ENCODE measurements around the gene CDCP1. TPM values are rescaled to one million over a fixed set of nuclear protein-coding genes. Genes with fewer than 3 reads are reported as not detected.

The CDCP1 gene
- total RNA-seq, 3 donors from 2014 or later (not counting 1 experiment from before 2014, with no cell fraction given): 0.38 to 0.61 (median 0.48) TPM

DNA sequence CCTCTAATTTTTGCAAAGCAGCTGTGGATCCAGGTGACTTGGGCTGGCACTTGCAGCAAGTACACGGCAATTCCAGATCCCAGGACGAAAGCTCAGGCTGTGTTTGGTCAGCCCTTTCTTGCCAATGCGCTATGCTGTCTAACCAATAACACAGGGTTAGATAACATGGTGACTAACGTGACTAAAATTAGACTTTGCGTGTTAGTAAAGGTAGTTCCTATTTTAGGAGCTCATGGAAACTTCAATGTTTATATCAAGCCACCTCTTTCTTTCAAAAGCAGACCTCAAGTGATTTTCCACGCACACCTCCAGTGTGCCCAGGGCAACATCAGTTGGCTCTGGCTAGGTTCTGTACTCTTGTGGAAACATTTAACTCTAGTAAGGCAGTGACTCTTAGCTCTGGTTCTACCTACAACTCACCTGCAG, 32.5 kb downstream of the CDCP1 start:
- Histone ChIP-seq H3K27me3 (ENCODE audit: control insufficient read depth, insufficient read depth, low read length) (peaks cover 6% of the 10 kb centered on the region), H3K36me3 (ENCODE audit: control insufficient read depth, insufficient read depth, low read length) (no peaks in the 10 kb centered on the region), H3K27ac (ENCODE audit: low read length) (no peak overlapping the region), H3K9me3 (ENCODE audit: control insufficient read depth, insufficient read depth, low read length) (no peaks in the 10 kb centered on the region), H3K4me1 (ENCODE audit: control insufficient read depth, insufficient read depth, low read length) (peaks cover 27% of the 10 kb centered on the region), H3K4me3 (ENCODE audit: low read length) (no peak overlapping the region)
- H3K9me3 Mint-ChIP-seq: no peaks in the 10 kb centered on the region
- no peaks in the 10 kb centered on the region for H3K36me3 Mint-ChIP-seq
- H3K27me3 Mint-ChIP-seq (ENCODE audit: low read depth in 2 of 2): peaks cover 12 to 15% of the 10 kb centered on the region in 2 donors
- H3K4me1 Mint-ChIP-seq: peaks cover 33 to 39% of the 10 kb centered on the region in 2 donors
- no peak overlapping the region for H3K4me3 Mint-ChIP-seq
- no peak for DNase-seq
- no peak for ATAC-seq
- intact Hi-C loops (cut with micrococcal nuclease): loop anchor here (5.0 kb wide), 1 partner anchor 71 kb away; no protein-coding TSS in a partner anchor
- TF ChIP-seq, protein P1, sequence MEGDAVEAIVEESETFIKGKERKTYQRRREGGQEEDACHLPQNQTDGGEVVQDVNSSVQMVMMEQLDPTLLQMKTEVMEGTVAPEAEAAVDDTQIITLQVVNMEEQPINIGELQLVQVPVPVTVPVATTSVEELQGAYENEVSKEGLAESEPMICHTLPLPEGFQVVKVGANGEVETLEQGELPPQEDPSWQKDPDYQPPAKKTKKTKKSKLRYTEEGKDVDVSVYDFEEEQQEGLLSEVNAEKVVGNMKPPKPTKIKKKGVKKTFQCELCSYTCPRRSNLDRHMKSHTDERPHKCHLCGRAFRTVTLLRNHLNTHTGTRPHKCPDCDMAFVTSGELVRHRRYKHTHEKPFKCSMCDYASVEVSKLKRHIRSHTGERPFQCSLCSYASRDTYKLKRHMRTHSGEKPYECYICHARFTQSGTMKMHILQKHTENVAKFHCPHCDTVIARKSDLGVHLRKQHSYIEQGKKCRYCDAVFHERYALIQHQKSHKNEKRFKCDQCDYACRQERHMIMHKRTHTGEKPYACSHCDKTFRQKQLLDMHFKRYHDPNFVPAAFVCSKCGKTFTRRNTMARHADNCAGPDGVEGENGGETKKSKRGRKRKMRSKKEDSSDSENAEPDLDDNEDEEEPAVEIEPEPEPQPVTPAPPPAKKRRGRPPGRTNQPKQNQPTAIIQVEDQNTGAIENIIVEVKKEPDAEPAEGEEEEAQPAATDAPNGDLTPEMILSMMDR (IDR thresholded peaks at IDR 0.05): no peak
- 72% methylated on average over 6 of the region's 6 CpGs for WGBS (ENCODE audit: insufficient coverage)
- H3K27ac Mint-ChIP-seq: no peak overlapping the region

DNA sequence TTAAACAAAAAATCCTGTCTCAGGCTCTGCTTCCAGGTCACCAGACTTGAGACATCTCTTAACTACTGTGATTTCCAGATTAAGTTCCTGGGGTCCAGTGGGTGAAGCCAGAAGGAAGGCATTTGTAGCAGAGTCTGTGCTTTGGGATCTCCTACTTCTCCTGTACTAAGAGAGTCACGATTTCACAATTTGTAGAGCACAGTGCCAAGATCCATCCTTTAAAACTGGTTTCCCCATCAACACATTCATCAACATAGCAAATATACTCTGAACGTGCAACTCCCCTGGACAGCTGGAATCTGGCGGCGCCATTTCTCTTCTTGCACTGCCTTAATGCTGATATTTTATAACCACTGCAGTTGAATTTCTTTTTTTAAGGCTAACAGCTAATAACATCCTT, 33.2 kb downstream of the CDCP1 start:
- Mint-ChIP-seq H3K27me3 (ENCODE audit: low read depth in 2 of 2) (peaks cover 8% of the 10 kb centered on the region in 2 donors), H3K9me3 (no peaks in the 10 kb centered on the region), H3K4me1 (peaks cover 26 to 32% of the 10 kb centered on the region in 2 donors), H3K36me3 (no peaks in the 10 kb centered on the region), H3K27ac (no peak overlapping the region), H3K4me3 (no peak overlapping the region)
- DNase-seq: no peak
- intact Hi-C loops (cut with micrococcal nuclease): loop anchor here (5.0 kb wide), 1 partner anchor 71 kb away; no protein-coding TSS in a partner anchor
- peaks cover 27% of the 10 kb centered on the region for H3K4me1 ChIP-seq (ENCODE audit: control insufficient read depth, insufficient read depth, low read length)
- H3K9me3 ChIP-seq (ENCODE audit: control insufficient read depth, insufficient read depth, low read length): no peaks in the 10 kb centered on the region
- no peak for ATAC-seq
- WGBS (ENCODE audit: insufficient coverage): 94% methylated on average over 4 of the region's 4 CpGs
- no peak overlapping the region for H3K4me3 ChIP-seq (ENCODE audit: low read length)
- peaks cover under 1% of the 10 kb centered on the region for H3K27me3 ChIP-seq (ENCODE audit: control insufficient read depth, insufficient read depth, low read length)
- TF ChIP-seq, protein P1 (IDR thresholded peaks at IDR 0.05): no peak
- H3K36me3 ChIP-seq (ENCODE audit: control insufficient read depth, insufficient read depth, low read length): no peaks in the 10 kb centered on the region
- no peak overlapping the region for H3K27ac ChIP-seq (ENCODE audit: low read length)

DNA sequence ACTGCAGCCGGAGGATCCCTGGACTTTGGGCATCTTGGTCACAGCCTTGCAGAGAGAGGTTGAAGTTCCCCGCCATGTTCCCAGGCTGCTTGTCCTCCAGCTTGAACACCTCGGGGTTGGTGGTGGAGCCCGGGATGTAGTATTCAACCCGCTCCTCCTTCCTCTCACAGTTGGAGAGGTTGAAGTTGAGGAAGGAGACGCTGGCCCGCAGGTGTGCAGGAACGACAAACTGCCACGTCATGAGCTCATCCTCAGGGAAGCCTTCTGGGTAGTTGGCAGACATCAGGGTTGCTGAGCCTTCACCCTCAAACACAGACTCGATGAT, 35.7 kb downstream of the CDCP1 start:
- Histone ChIP-seq H3K36me3 (ENCODE audit: control insufficient read depth, insufficient read depth, low read length) (no peaks in the 10 kb centered on the region), H3K27me3 (ENCODE audit: control insufficient read depth, insufficient read depth, low read length) (no peaks in the 10 kb centered on the region), H3K27ac (ENCODE audit: low read length) (peak overlapping the region; percentile 17), H3K4me3 (ENCODE audit: low read length) (no peak overlapping the region), H3K9me3 (ENCODE audit: control insufficient read depth, insufficient read depth, low read length) (no peaks in the 10 kb centered on the region), H3K4me1 (ENCODE audit: control insufficient read depth, insufficient read depth, low read length) (peaks cover 42% of the 10 kb centered on the region)
- Mint-ChIP-seq H3K9me3 (no peaks in the 10 kb centered on the region), H3K4me1 (peaks cover 42 to 48% of the 10 kb centered on the region in 2 donors), H3K27me3 (ENCODE audit: low read depth in 2 of 2) (peaks cover 0 to 6% of the 10 kb centered on the region in 2 donors), H3K36me3 (no peaks in the 10 kb centered on the region), H3K4me3 (peak overlapping the region; percentile 70), H3K27ac (peak overlapping the region; percentile 79)
- 72% methylated on average over 8 of the region's 10 CpGs for WGBS (ENCODE audit: insufficient coverage)
- DNase-seq: no peak
- TF ChIP-seq, protein P1 (IDR thresholded peaks at IDR 0.05): no peak
- ATAC-seq: no peak
- intact Hi-C loops (cut with micrococcal nuclease): loop anchor here (5.0 kb wide), 1 partner anchor 68 kb away; no protein-coding TSS in a partner anchor

All from natural killer cell (primary cell).